Neural cell (in vitro differentiated cells): ENCODE results near the gene LMCD1.

Experiments
- EP300 ChIP-seq: fragments of 450-650 bp; conservative IDR thresholded peaks from 2 replicates; pipeline ENCODE4 v1.6.1; 2014; ENCODE audit warnings: antibody characterized with exemption, mild to moderate bottlenecking, moderate library complexity; ENCODE audit not compliant: poor library complexity, severe bottlenecking
- EZH2 ChIP-seq: fragments of 200-600, 300-800 bp; shearing (Covaris generic), sonication (generic); IDR thresholded peaks from 2 replicates; pipeline ENCODE4 v1.6.1; 2014; ENCODE audit warnings: antibody characterized with exemption, low read length, borderline replicate concordance, mild to moderate bottlenecking; ENCODE audit not compliant: insufficient read depth, poor library complexity, severe bottlenecking
- MXI1 ChIP-seq: fragments of 450-650 bp; conservative IDR thresholded peaks from 2 replicates; pipeline ENCODE4 v1.6.1; 2014; ENCODE audit warnings: antibody characterized with exemption, mild to moderate bottlenecking; ENCODE audit not compliant: poor library complexity, severe bottlenecking
- POLR2AphosphoS5 ChIP-seq: IDR thresholded peaks from 2 replicates; pipeline ENCODE4 v1.6.1; 2012
- RAD21 ChIP-seq: fragments of 450-650 bp; conservative IDR thresholded peaks from 2 replicates; pipeline ENCODE4 v1.6.1; 2014; ENCODE audit warnings: antibody characterized with exemption, mild to moderate bottlenecking, moderate library complexity
- REST ChIP-seq: IDR thresholded peaks from 2 replicates; pipeline ENCODE4 v1.6.1; 2012; ENCODE audit warnings: borderline replicate concordance
- SMC3 ChIP-seq: fragments of 450-650 bp; conservative IDR thresholded peaks from 2 replicates; pipeline ENCODE4 v1.6.1; 2014; ENCODE audit warnings: antibody characterized with exemption, mild to moderate bottlenecking, moderate library complexity; ENCODE audit not compliant: poor library complexity
- TAF1 ChIP-seq: IDR thresholded peaks from 2 replicates; pipeline ENCODE4 v1.6.1; 2012; ENCODE audit warnings: low read depth
- TF ChIP-seq, protein P1 (sequence below): fragments of 450-650 bp; IDR thresholded peaks from 2 replicates; pipeline ENCODE4 v1.5.1; 2014; ENCODE audit warnings: antibody characterized with exemption, mild to moderate bottlenecking, moderate library complexity; ENCODE audit not compliant: poor library complexity, severe bottlenecking

GRCh38 chr3:8456412-8456811 lies 45.2 kb upstream of the LMCD1 start:
- TF ChIP-seq, protein P1, sequence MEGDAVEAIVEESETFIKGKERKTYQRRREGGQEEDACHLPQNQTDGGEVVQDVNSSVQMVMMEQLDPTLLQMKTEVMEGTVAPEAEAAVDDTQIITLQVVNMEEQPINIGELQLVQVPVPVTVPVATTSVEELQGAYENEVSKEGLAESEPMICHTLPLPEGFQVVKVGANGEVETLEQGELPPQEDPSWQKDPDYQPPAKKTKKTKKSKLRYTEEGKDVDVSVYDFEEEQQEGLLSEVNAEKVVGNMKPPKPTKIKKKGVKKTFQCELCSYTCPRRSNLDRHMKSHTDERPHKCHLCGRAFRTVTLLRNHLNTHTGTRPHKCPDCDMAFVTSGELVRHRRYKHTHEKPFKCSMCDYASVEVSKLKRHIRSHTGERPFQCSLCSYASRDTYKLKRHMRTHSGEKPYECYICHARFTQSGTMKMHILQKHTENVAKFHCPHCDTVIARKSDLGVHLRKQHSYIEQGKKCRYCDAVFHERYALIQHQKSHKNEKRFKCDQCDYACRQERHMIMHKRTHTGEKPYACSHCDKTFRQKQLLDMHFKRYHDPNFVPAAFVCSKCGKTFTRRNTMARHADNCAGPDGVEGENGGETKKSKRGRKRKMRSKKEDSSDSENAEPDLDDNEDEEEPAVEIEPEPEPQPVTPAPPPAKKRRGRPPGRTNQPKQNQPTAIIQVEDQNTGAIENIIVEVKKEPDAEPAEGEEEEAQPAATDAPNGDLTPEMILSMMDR: no peak
- TF ChIP-seq REST (no peak), SMC3 (no peak), POLR2AphosphoS5 (no peak), EZH2 (no peak), RAD21 (no peak), EP300 (no peak), TAF1 (no peak), MXI1 (no peak)
